DOHH2 (cell line): Measurements from ENCODE around the gene VSTM2B.

Source experiments
- EZH2phosphoT487 ChIP-seq: fragments of 200-600 bp; sonication (generic); IDR thresholded peaks from 2 replicates; pipeline ENCODE4 v1.6.1; 2017; ENCODE audit warnings: borderline replicate concordance, mild to moderate bottlenecking, antibody characterized with exemption, low read length, moderate library complexity, mixed read lengths
- TF ChIP-seq, protein P1 (sequence below): fragments of 200-600 bp; sonication (generic); IDR thresholded peaks from one replicate; pipeline ENCODE4 v1.5.1; 2014; ENCODE audit warnings: antibody characterized with exemption, mild to moderate bottlenecking, low read depth, low read length; ENCODE audit not compliant: poor library complexity, severe bottlenecking

DNA sequence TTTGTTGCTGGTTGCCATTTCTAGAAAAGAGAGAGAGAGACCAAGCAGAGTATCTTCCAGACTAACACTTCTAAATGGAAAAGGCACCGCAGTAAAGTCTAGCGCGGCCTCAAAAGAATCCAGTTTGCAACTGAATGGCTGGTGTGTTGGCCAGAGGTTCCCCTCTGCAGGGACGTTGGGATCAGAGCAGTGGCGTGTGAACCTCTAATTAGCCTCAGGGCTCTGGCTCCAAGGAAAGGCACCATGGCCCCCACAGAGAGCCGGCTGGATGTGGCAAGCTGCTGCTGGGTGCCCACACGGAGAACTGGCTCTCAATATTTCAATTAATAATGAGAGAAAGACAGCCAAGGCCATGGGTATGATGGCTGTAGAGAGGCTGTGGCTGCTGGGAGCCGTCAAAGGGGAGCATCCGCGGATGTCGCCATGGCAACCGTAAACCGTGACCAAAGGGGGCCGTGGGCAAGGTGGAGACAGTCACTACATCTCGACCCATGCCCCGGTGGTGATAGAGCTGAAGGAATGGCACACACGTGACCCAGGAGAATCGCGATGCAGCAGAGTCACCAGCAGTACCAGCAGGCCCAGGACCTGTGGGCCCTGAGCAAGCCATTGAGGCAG lies 9.5 kb downstream of the VSTM2B start:
- TF ChIP-seq, protein P1, sequence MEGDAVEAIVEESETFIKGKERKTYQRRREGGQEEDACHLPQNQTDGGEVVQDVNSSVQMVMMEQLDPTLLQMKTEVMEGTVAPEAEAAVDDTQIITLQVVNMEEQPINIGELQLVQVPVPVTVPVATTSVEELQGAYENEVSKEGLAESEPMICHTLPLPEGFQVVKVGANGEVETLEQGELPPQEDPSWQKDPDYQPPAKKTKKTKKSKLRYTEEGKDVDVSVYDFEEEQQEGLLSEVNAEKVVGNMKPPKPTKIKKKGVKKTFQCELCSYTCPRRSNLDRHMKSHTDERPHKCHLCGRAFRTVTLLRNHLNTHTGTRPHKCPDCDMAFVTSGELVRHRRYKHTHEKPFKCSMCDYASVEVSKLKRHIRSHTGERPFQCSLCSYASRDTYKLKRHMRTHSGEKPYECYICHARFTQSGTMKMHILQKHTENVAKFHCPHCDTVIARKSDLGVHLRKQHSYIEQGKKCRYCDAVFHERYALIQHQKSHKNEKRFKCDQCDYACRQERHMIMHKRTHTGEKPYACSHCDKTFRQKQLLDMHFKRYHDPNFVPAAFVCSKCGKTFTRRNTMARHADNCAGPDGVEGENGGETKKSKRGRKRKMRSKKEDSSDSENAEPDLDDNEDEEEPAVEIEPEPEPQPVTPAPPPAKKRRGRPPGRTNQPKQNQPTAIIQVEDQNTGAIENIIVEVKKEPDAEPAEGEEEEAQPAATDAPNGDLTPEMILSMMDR = no peak
- no peak for TF ChIP-seq EZH2phosphoT487
